ENCODE data around the gene HYI. TPM values are rescaled to one million over a fixed set of nuclear protein-coding genes. Genes with fewer than 3 reads are reported as not detected.

Gene HYI
- total and polyA plus RNA-seq, 2 experiments from 2014 or later = 14.3 to 18.9 TPM

GRCh38 chr1:43451701-43452532 is 1.8 kb downstream of the HYI start:
- Histone ChIP-seq H3K4me3 (no peak overlapping the region), H3K79me2 (replicated peaks; ENCODE audit: insufficient read depth) (no peaks in the 10 kb centered on the region), H2AFZ (no peak overlapping the region), H3F3A (replicated peaks; ENCODE audit: low read depth) (no peaks in the 10 kb centered on the region), H3K4me2 (no peak overlapping the region), H4K20me1 (replicated peaks; ENCODE audit: insufficient read depth) (no peaks in the 10 kb centered on the region; the same call in 1 of the 2 replicates), H3K27me3 (ENCODE audit: insufficient read depth) (no peaks in the 10 kb centered on the region), H3K27ac (ENCODE audit: low read depth) (no peak overlapping the region), H3K4me1 (ENCODE audit: insufficient read depth) (peaks cover 6% of the 10 kb centered on the region), H3K9me2 (ENCODE audit: insufficient read depth) (no peaks in the 10 kb centered on the region), H3K36me3 (ENCODE audit: insufficient read depth) (no peaks in the 10 kb centered on the region; the same call in 1 of the 2 replicates)
- peaks cover 21% of the 10 kb centered on the region for H3K27me3 Mint-ChIP-seq (ENCODE audit: insufficient read depth, low read depth, poor library complexity)
- DNase-seq (ENCODE audit: low spot score) (no peak), ATAC-seq (no peak)
- no peak overlapping the region for H3K27ac Mint-ChIP-seq
- TF ChIP-seq CREB1 (CRISPR knock-in tag; IDR thresholded peaks at IDR 0.05; ENCODE audit: low read depth) (no peak), ZNF462 (CRISPR knock-in tag; IDR thresholded peaks at IDR 0.05) (no peak), ZNF114 (CRISPR knock-in tag; IDR thresholded peaks at IDR 0.05) (no peak), STAT1 (IDR thresholded peaks at IDR 0.05; ENCODE audit: unreplicated experiment) (no peak), NANOG (IDR thresholded peaks at IDR 0.05; ENCODE audit: borderline replicate concordance) (no peak), POLR2AphosphoS5 (IDR thresholded peaks at IDR 0.05; ENCODE audit: low read depth) (no peak), ZNF331 (CRISPR knock-in tag; IDR thresholded peaks at IDR 0.05; ENCODE audit: low read depth) (no peak), ETS1 (IDR thresholded peaks at IDR 0.05) (no peak), EZH2phosphoT487 (IDR thresholded peaks at IDR 0.05; ENCODE audit: unreplicated experiment) (no peak), EZH2 (IDR thresholded peaks at IDR 0.05; ENCODE audit: low read depth, unreplicated experiment) (no peak), JUNB (IDR thresholded peaks at IDR 0.05; ENCODE audit: unreplicated experiment) (no peak)
- TF ChIP-seq, protein P1, sequence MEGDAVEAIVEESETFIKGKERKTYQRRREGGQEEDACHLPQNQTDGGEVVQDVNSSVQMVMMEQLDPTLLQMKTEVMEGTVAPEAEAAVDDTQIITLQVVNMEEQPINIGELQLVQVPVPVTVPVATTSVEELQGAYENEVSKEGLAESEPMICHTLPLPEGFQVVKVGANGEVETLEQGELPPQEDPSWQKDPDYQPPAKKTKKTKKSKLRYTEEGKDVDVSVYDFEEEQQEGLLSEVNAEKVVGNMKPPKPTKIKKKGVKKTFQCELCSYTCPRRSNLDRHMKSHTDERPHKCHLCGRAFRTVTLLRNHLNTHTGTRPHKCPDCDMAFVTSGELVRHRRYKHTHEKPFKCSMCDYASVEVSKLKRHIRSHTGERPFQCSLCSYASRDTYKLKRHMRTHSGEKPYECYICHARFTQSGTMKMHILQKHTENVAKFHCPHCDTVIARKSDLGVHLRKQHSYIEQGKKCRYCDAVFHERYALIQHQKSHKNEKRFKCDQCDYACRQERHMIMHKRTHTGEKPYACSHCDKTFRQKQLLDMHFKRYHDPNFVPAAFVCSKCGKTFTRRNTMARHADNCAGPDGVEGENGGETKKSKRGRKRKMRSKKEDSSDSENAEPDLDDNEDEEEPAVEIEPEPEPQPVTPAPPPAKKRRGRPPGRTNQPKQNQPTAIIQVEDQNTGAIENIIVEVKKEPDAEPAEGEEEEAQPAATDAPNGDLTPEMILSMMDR (conservative IDR thresholded peaks at IDR 0.05; ENCODE audit: low read depth in 2 of 2) = no peak
- TF ChIP-seq, protein P2, sequence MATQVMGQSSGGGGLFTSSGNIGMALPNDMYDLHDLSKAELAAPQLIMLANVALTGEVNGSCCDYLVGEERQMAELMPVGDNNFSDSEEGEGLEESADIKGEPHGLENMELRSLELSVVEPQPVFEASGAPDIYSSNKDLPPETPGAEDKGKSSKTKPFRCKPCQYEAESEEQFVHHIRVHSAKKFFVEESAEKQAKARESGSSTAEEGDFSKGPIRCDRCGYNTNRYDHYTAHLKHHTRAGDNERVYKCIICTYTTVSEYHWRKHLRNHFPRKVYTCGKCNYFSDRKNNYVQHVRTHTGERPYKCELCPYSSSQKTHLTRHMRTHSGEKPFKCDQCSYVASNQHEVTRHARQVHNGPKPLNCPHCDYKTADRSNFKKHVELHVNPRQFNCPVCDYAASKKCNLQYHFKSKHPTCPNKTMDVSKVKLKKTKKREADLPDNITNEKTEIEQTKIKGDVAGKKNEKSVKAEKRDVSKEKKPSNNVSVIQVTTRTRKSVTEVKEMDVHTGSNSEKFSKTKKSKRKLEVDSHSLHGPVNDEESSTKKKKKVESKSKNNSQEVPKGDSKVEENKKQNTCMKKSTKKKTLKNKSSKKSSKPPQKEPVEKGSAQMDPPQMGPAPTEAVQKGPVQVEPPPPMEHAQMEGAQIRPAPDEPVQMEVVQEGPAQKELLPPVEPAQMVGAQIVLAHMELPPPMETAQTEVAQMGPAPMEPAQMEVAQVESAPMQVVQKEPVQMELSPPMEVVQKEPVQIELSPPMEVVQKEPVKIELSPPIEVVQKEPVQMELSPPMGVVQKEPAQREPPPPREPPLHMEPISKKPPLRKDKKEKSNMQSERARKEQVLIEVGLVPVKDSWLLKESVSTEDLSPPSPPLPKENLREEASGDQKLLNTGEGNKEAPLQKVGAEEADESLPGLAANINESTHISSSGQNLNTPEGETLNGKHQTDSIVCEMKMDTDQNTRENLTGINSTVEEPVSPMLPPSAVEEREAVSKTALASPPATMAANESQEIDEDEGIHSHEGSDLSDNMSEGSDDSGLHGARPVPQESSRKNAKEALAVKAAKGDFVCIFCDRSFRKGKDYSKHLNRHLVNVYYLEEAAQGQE (IDR thresholded peaks at IDR 0.05; ENCODE audit: unreplicated experiment) = no peak
- peaks cover 43% of the 10 kb centered on the region for H3K36me3 Mint-ChIP-seq (ENCODE audit: low read depth)
- peaks cover 21% of the 10 kb centered on the region for H3K4me1 Mint-ChIP-seq
- peaks cover 3% of the 10 kb centered on the region; the same call in 2 of the 3 replicates for H3K9me3 Mint-ChIP-seq
- no peak overlapping the region; the same call in 2 of the 3 replicates for H3K4me3 Mint-ChIP-seq
